ENCODE results near the gene EBPL.
"Not testable (repeated sequence)": the region's sequence is repeated elsewhere in the genome, so short reads cannot be mapped to it uniquely, and the experiment has no call there.

EBPL gene

DNA sequence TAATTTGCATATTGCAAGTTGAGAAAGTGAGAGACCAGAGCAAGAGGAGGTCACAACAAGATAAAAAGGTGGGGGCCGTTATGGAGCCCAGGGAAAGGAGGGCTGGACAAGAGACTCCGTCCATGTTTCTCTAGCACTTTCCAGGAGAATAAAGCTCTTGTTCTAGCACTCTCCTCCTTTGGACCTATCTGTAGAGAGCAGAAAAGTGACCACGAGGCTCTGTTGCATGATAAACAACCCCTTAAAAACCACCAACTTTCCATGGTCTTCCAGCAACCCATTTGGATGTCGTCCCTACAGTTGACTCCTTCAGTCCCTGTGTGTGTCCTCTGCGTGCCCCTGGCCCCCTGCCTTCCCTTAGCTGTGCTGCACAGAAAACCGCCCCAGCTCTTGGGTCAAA lies 67.1 kb downstream of the EBPL start:
- Histone ChIP-seq H3K4me3 (ENCODE audit: insufficient read depth, low read depth, low read length, poor library complexity, severe bottlenecking) (no peak overlapping the region), H3K4me1 (ENCODE audit: control insufficient read depth, insufficient read depth, low read length, poor library complexity, severe bottlenecking) (no peaks in the 10 kb centered on the region), H3K36me3 (ENCODE audit: control insufficient read depth, insufficient read depth, low read length) (no peaks in the 10 kb centered on the region), H3K27me3 (replicated peaks; ENCODE audit: control insufficient read depth, insufficient read depth, low read length, poor library complexity, severe bottlenecking) (no peaks in the 10 kb centered on the region), H3K27ac (ENCODE audit: insufficient read depth, low read length, poor library complexity, severe bottlenecking) (no peak overlapping the region), H3K9me3 (ENCODE audit: control insufficient read depth, low read length) (no peaks in the 10 kb centered on the region)
- no peak for DNase-seq

DNA sequence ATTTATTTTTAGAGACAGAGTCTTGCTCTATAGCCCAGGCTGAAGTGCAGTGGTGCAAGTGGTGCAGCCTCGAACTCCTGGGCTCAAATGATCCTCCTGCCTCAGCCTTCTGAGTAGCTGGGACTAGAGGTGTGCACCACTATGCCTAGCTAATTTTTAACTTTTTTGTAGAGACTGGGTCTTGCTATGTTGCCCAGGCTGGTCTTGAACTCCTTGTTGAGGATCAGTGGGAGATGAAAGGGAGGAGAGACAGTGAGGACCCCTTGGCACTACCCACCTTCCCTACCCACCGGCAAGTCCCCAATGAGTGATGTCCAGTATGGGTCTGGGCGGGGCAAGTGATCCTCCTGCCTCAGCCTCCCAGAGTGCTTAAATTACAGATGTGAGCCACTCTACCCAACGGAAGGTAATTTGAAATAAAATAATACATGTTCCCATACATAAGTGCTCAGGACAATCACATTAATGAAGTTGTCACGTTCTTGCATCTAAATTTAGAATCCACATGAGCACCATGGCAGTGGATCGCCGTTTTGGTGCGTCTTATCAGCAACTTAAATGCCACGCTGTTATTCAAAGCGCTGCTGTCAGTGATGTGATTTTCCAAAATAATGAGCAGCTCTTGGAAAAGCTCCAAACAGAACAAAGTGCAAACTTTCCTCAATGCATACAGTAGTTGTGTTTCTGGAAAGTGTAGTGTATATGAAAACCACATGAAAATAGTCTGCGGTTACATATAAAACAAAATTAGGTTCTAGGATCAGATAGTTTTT lies 68.9 kb downstream of the EBPL start:
- Histone ChIP-seq H3K36me3 (ENCODE audit: control insufficient read depth, insufficient read depth, low read length) (no peaks in the 10 kb centered on the region), H3K27ac (ENCODE audit: insufficient read depth, low read length, poor library complexity, severe bottlenecking) (no peak overlapping the region), H3K4me1 (ENCODE audit: control insufficient read depth, insufficient read depth, low read length, poor library complexity, severe bottlenecking) (no peaks in the 10 kb centered on the region), H3K27me3 (replicated peaks; ENCODE audit: control insufficient read depth, insufficient read depth, low read length, poor library complexity, severe bottlenecking) (no peaks in the 10 kb centered on the region), H3K9me3 (ENCODE audit: control insufficient read depth, low read length) (no peaks in the 10 kb centered on the region), H3K4me3 (ENCODE audit: insufficient read depth, low read depth, low read length, poor library complexity, severe bottlenecking) (no peak overlapping the region)
- DNase-seq: no peak

GRCh38 chr13:49620170-49620621 lies 71.1 kb downstream of the EBPL start:
- Histone ChIP-seq H3K4me3 (ENCODE audit: insufficient read depth, low read depth, low read length, poor library complexity, severe bottlenecking) (no peak overlapping the region), H3K27me3 (replicated peaks; ENCODE audit: control insufficient read depth, insufficient read depth, low read length, poor library complexity, severe bottlenecking) (no peaks in the 10 kb centered on the region), H3K27ac (ENCODE audit: insufficient read depth, low read length, poor library complexity, severe bottlenecking) (no peak overlapping the region), H3K9me3 (ENCODE audit: control insufficient read depth, low read length) (no peaks in the 10 kb centered on the region), H3K36me3 (ENCODE audit: control insufficient read depth, insufficient read depth, low read length) (no peaks in the 10 kb centered on the region), H3K4me1 (ENCODE audit: control insufficient read depth, insufficient read depth, low read length, poor library complexity, severe bottlenecking) (no peaks in the 10 kb centered on the region)
- DNase-seq: no peak

DNA sequence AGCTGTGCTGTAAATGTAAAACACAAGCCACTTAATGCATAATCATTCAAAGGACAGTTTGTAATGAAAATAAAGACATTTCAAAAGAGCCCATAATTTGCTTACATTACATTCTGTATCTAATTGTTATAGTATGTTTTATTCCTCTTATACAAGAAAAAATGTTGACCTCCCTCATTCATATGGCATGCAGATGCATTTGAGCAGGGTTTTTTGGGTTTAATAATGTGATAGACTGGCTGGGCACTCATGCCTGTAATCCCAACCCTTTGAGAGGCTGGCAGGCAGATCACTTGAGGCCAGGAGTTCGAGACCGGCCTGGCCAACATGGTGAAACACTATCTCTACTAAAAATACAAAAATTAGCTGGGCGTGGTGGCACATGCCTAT lies 74.6 kb downstream of the EBPL start:
- H3K27ac ChIP-seq (ENCODE audit: insufficient read depth, low read length, poor library complexity, severe bottlenecking): no peak overlapping the region
- no peak for DNase-seq
- H3K27me3 ChIP-seq (replicated peaks; ENCODE audit: control insufficient read depth, insufficient read depth, low read length, poor library complexity, severe bottlenecking): no peaks in the 10 kb centered on the region
- H3K9me3 ChIP-seq (ENCODE audit: control insufficient read depth, low read length): no peaks in the 10 kb centered on the region
- H3K4me3 ChIP-seq (ENCODE audit: insufficient read depth, low read depth, low read length, poor library complexity, severe bottlenecking): no peak overlapping the region
- H3K36me3 ChIP-seq (ENCODE audit: control insufficient read depth, insufficient read depth, low read length): no peaks in the 10 kb centered on the region
- no peaks in the 10 kb centered on the region for H3K4me1 ChIP-seq (ENCODE audit: control insufficient read depth, insufficient read depth, low read length, poor library complexity, severe bottlenecking)

DNA sequence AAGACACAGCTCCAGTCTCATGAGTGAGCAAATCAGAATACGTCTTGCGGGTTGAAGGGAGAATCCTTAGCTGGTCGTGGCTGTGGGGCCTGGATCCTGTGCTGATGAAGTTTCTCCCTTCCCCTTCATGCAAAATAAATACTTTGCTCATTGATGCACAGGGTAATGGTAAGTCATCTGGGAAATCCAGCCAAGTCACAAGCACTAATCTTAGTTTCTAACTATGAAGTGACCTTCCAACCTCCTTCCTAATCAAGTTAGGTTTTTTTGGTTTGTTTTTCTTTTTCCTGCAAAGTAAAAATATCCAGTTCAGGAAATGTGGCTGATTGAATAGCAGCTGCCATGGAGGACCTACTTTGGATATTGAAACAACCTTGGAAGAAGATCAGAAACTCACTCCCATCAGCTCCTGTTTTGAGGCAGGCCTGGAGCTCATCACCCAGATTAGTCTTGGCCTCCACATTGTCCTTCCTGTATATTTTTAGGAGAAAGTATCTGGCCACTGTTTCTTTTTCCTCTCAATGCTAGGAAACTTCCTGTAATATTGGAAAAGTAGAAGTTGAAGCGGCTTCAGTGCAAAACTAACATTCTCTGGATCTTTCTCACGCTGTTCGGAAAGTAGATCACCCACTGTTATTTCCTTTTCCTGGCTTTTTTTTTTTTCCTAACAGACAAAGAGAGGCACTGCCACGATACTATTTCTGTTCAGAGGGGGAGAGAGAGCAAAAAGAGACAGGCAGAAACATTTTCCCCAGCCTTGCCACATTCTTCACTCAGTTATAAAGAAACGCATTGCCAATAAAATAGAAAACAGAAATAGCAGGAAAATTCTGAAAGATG lies 75.2 kb downstream of the EBPL start:
- DNase-seq: no peak
- Histone ChIP-seq H3K4me1 (ENCODE audit: control insufficient read depth, insufficient read depth, low read length, poor library complexity, severe bottlenecking) (no peaks in the 10 kb centered on the region), H3K36me3 (ENCODE audit: control insufficient read depth, insufficient read depth, low read length) (no peaks in the 10 kb centered on the region), H3K9me3 (ENCODE audit: control insufficient read depth, low read length) (no peaks in the 10 kb centered on the region), H3K4me3 (ENCODE audit: insufficient read depth, low read depth, low read length, poor library complexity, severe bottlenecking) (no peak overlapping the region), H3K27me3 (replicated peaks; ENCODE audit: control insufficient read depth, insufficient read depth, low read length, poor library complexity, severe bottlenecking) (no peaks in the 10 kb centered on the region), H3K27ac (ENCODE audit: insufficient read depth, low read length, poor library complexity, severe bottlenecking) (no peak overlapping the region)

DNA sequence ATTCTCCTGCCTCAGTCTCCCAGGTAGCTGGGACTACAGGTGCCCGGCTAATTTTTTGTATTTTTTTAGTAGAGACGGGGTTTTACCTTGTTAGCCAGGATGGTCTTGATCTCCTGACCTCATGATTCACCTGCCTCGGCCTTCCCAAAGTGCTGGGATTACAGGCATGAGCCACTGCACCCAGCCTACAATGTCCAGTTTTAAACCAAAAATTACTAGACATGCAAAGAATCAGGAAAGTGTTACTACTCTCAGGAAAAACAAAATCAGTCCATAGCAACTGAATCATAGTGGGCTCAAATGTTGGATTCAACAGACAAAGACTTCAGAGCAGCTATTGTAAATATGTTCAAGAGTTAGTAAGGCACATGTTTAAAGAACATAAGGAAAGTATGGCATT lies 79.2 kb downstream of the EBPL start:
- DNase-seq; H3K27ac ChIP-seq (ENCODE audit: insufficient read depth, low read length, poor library complexity, severe bottlenecking); H3K4me1 ChIP-seq (ENCODE audit: control insufficient read depth, insufficient read depth, low read length, poor library complexity, severe bottlenecking); H3K27me3 ChIP-seq (replicated peaks; ENCODE audit: control insufficient read depth, insufficient read depth, low read length, poor library complexity, severe bottlenecking); H3K4me3 ChIP-seq (ENCODE audit: insufficient read depth, low read depth, low read length, poor library complexity, severe bottlenecking); H3K36me3 ChIP-seq (ENCODE audit: control insufficient read depth, insufficient read depth, low read length); H3K9me3 ChIP-seq (ENCODE audit: control insufficient read depth, low read length): not testable (repeated sequence)

Measured in effector memory CD4-positive, alpha-beta T cell (primary cell).